HTR-8/SVneo (cell line): ENCODE data around the gene TTC3.
"Not testable (repeated sequence)": the region's sequence is repeated elsewhere in the genome, so short reads cannot be mapped to it uniquely, and the experiment has no call there.

Experiments used
- DNase-seq: peaks from one replicate; pipeline ENCODE4 v3.0.0; 2011; ENCODE audit warnings: low spot score, mixed read lengths; ENCODE audit not compliant: insufficient read length
- FAIRE-seq: peaks from 2 replicates; lab custom pipeline; 2011; peaks lifted over from hg19 to GRCh38; lab: Jason Lieb, UNC

The TTC3 gene

GRCh38 chr21:37143392-37143791 lies 70.3 kb downstream of the TTC3 start:
- FAIRE-seq, result not testable (repeated sequence)

GRCh38 chr21:37145635-37146111 lies 72.6 kb downstream of the TTC3 start:
- DNase-seq, result no peak

More at GRCh38 chr21:37143392-37143791, 70.3 kb downstream of the TTC3 start:
- not testable (repeated sequence) for DNase-seq

GRCh38 chr21:37146320-37147235 lies 73.5 kb downstream of the TTC3 start:
- DNase-seq (no peak), FAIRE-seq (no peak)

More at GRCh38 chr21:37145635-37146111, 72.6 kb downstream of the TTC3 start:
- FAIRE-seq, result no peak

GRCh38 chr21:37149411-37149810 lies 76.4 kb downstream of the TTC3 start:
- FAIRE-seq (no peak), DNase-seq (no peak)

- FAIRE-seq (no peak), DNase-seq (peak; percentile 37)
Measured at GRCh38 chr21:37153196-37153934, 80.3 kb downstream of the TTC3 start.

- DNase-seq (no peak), FAIRE-seq (no peak)
Measured at GRCh38 chr21:37153935-37154350, 80.9 kb downstream of the TTC3 start.

GRCh38 chr21:37155186-37155585 lies 82.1 kb downstream of the TTC3 start:
- DNase-seq (no peak), FAIRE-seq (no peak)

GRCh38 chr21:37157938-37158337 lies 84.9 kb downstream of the TTC3 start:
- DNase-seq, result no peak
- FAIRE-seq, result no peak

GRCh38 chr21:37159053-37159776 lies 86.2 kb downstream of the TTC3 start:
- no peak for FAIRE-seq
- no peak for DNase-seq

GRCh38 chr21:37159949-37160348 lies 86.9 kb downstream of the TTC3 start:
- FAIRE-seq (no peak), DNase-seq (no peak)

GRCh38 chr21:37164742-37165141 lies 91.7 kb downstream of the TTC3 start:
- DNase-seq (no peak), FAIRE-seq (no peak)

GRCh38 chr21:37165586-37165985 lies 92.5 kb downstream of the TTC3 start:
- FAIRE-seq (no peak), DNase-seq (no peak)

GRCh38 chr21:37166733-37167132 lies 93.7 kb downstream of the TTC3 start:
- DNase-seq, result peak; percentile 17
- FAIRE-seq, result no peak

GRCh38 chr21:37168666-37169065 lies 95.6 kb downstream of the TTC3 start:
- no peak for FAIRE-seq
- no peak for DNase-seq

- FAIRE-seq (no peak), DNase-seq (no peak)
Measured at GRCh38 chr21:37172646-37173045, 99.6 kb downstream of the TTC3 start.

GRCh38 chr21:37176716-37177115 lies 103.7 kb downstream of the TTC3 start:
- FAIRE-seq, result no peak
- no peak for DNase-seq

- DNase-seq (no peak), FAIRE-seq (no peak)
Measured at GRCh38 chr21:37181059-37181458, 108.0 kb downstream of the TTC3 start.

GRCh38 chr21:37182222-37182621 lies 109.2 kb downstream of the TTC3 start:
- DNase-seq, result no peak
- FAIRE-seq, result no peak

GRCh38 chr21:37183749-37184148 lies 110.7 kb downstream of the TTC3 start:
- DNase-seq (no peak), FAIRE-seq (no peak)
